H1 (cell line): ENCODE results near the gene PTGIS. TPM values are rescaled to one million over a fixed set of nuclear protein-coding genes. Genes with fewer than 3 reads are reported as not detected.

ENCODE experiments used
- CTCF ChIA-PET: fragments of 300-600 bp; sonication (Branson Sonifier 250); formaldehyde crosslinking; loops from one replicate; lab custom pipeline; 2021; ENCODE audit not compliant: partially characterized antibody; lab: Charles Lee
- POLR2A ChIA-PET: fragments of 300-600 bp; sonication (Branson Sonifier 250); formaldehyde crosslinking; loops from one replicate; lab custom pipeline; 2021; ENCODE audit warnings: inconsistent platforms; ENCODE audit not compliant: partially characterized antibody; lab: Charles Lee
- DNase-seq, 2 experiments: peaks; one replicate each; pipeline versions ENCODE4 v3.0.0 to v3.0.0-alpha.2; 2010 to 2022; ENCODE audit warnings: low spot score in 2 of 2, low read depth in 1 of 2, mixed read lengths in 1 of 2
- FAIRE-seq: peaks from 2 replicates; lab custom pipeline; 2011; peaks lifted over from hg19 to GRCh38; lab: Jason Lieb, UNC
- H2AFZ ChIP-seq: 2 replicates; pipeline ENCODE4 v1.8.1; 2012; ENCODE audit warnings: low read length, inconsistent platforms
- H2AK5ac ChIP-seq: 2 replicates; pipeline ENCODE4 v1.6.1; 2013; ENCODE audit warnings: low read depth, low read length
- H2BK120ac ChIP-seq: replicated peaks from 2 replicates; pipeline ENCODE3; 2013; ENCODE audit warnings: low read depth, low read length, inconsistent platforms
- H2BK12ac ChIP-seq: 2 replicates; pipeline ENCODE4 v1.6.1; 2013; ENCODE audit warnings: low read depth, low read length
- H2BK15ac ChIP-seq: 2 replicates; pipeline ENCODE4 v1.6.1; 2013; ENCODE audit warnings: low read length
- H2BK20ac ChIP-seq: 2 replicates; pipeline ENCODE4 v1.6.1; 2013; ENCODE audit warnings: low read length
- H2BK5ac ChIP-seq: 2 replicates; pipeline ENCODE4 v1.6.1; 2013; ENCODE audit warnings: low read depth, low read length
- H3K14ac ChIP-seq: 2 replicates; pipeline ENCODE4 v1.6.1; 2013; ENCODE audit warnings: inconsistent platforms; ENCODE audit not compliant: insufficient read length
- H3K18ac ChIP-seq: 2 replicates; pipeline ENCODE4 v1.6.1; 2013; ENCODE audit warnings: low read length; ENCODE audit errors: extremely low read depth
- H3K23ac ChIP-seq: 2 replicates; pipeline ENCODE4 v1.6.1; 2013; ENCODE audit warnings: inconsistent platforms; ENCODE audit not compliant: insufficient read length
- H3K23me2 ChIP-seq: 2 replicates; pipeline ENCODE4 v1.6.1; 2013; ENCODE audit warnings: low read depth, low read length
- H3K27ac ChIP-seq: 2 replicates; pipeline ENCODE4 v1.6.1; 2011; ENCODE audit warnings: low read depth, low read length, inconsistent platforms
- H3K27me3 ChIP-seq, 4 experiments: replicated peaks in 1 of 4; 1 replicate in 1 of 4; 2 replicates in 3 of 4; pipeline versions ENCODE4 v1.6.1 to v1.8.1; 2011 to 2013; ENCODE audit warnings: low read length in 3 of 4, mild to moderate bottlenecking in 3 of 4, inconsistent platforms in 2 of 4, mixed read lengths in 2 of 4, moderate library complexity in 1 of 4; ENCODE audit not compliant: control insufficient read depth in 3 of 4, insufficient read depth in 3 of 4; ENCODE audit errors: extremely low read depth in 1 of 4
- H3K36me3 ChIP-seq, 4 experiments: 2 replicates each; pipeline versions ENCODE4 v1.6.1 to v1.8.1; 2011 to 2013; ENCODE audit warnings: mild to moderate bottlenecking in 4 of 4, low read length in 3 of 4, moderate library complexity in 2 of 4, control low read depth in 1 of 4, inconsistent platforms in 1 of 4; ENCODE audit not compliant: insufficient read depth in 4 of 4, control insufficient read depth in 2 of 4
- H3K4ac ChIP-seq: replicated peaks from 2 replicates; pipeline ENCODE3; 2013; ENCODE audit warnings: low read length, low read depth, mixed read lengths, inconsistent platforms; ENCODE audit not compliant: insufficient read length
- H3K4me1 ChIP-seq, 4 experiments: replicated peaks in 1 of 4; 1 replicate in 1 of 4; 2 replicates in 3 of 4; pipeline versions ENCODE4 v1.6.1 to v1.8.1; 2011 to 2013; ENCODE audit warnings: low read length in 3 of 4, inconsistent platforms in 2 of 4, mixed read lengths in 1 of 4; ENCODE audit not compliant: insufficient read depth in 4 of 4, control insufficient read depth in 3 of 4
- H3K4me2 ChIP-seq, 2 experiments: 2 replicates each; pipeline versions ENCODE4 v1.6.1 to v1.8.1; 2011 to 2013; ENCODE audit warnings: low read depth in 2 of 2, low read length in 2 of 2, control low read depth in 1 of 2, inconsistent platforms in 1 of 2, mild to moderate bottlenecking in 1 of 2; ENCODE audit not compliant: insufficient read depth in 1 of 2
- H3K4me3 ChIP-seq, 4 experiments: fragments of 200-600, 300-600 bp in 1 of 4; sonication (generic), shearing (Covaris generic), sonication (Bioruptor Twin) in 1 of 4; 2 replicates each; pipeline versions ENCODE4 v1.5.1 to v1.8.1; 2011 to 2016; ENCODE audit warnings: low read length in 4 of 4, low read depth in 3 of 4, control low read depth in 2 of 4, inconsistent platforms in 2 of 4, mild to moderate bottlenecking in 2 of 4, mixed read lengths in 1 of 4, moderate library complexity in 1 of 4; ENCODE audit not compliant: insufficient read depth in 2 of 4; ENCODE audit errors: extremely low read depth in 1 of 4
- H3K56ac ChIP-seq: replicated peaks from 2 replicates; pipeline ENCODE3; 2013; ENCODE audit warnings: low read depth, mild to moderate bottlenecking, mixed read lengths, low read length, inconsistent platforms; ENCODE audit not compliant: insufficient read length
- H3K79me1 ChIP-seq: 2 replicates; pipeline ENCODE4 v1.6.1; 2013; ENCODE audit warnings: low read depth, low read length, control low read depth
- H3K79me2 ChIP-seq, 2 experiments: 2 replicates each; pipeline versions ENCODE4 v1.6.1 to v1.8.1; 2012 to 2013; ENCODE audit warnings: low read length in 2 of 2, mild to moderate bottlenecking in 2 of 2, inconsistent platforms in 1 of 2; ENCODE audit not compliant: insufficient read depth in 2 of 2, control insufficient read depth in 1 of 2
- H3K9ac ChIP-seq, 4 experiments: replicated peaks in 1 of 4; 1 replicate in 1 of 4; 2 replicates in 3 of 4; pipeline versions ENCODE4 v1.6.1 to v1.8.1; 2011 to 2013; ENCODE audit warnings: low read depth in 3 of 4, low read length in 3 of 4, control low read depth in 2 of 4, mild to moderate bottlenecking in 2 of 4, moderate library complexity in 2 of 4, inconsistent platforms in 1 of 4; ENCODE audit errors: extremely low read depth in 1 of 4
- H3K9me3 ChIP-seq, 2 experiments: 2 replicates each; pipeline versions ENCODE4 v1.6.1 to v1.8.1; 2012 to 2013; ENCODE audit warnings: mild to moderate bottlenecking in 2 of 2, moderate library complexity in 2 of 2, control low read depth in 1 of 2, inconsistent platforms in 1 of 2, low read depth in 1 of 2, low read length in 1 of 2, mixed read lengths in 1 of 2; ENCODE audit not compliant: insufficient read depth in 2 of 2
- H4K20me1 ChIP-seq, 2 experiments: replicated peaks in 1 of 2; 2 replicates each; pipeline versions ENCODE3 to v1.8.1; 2011 to 2013; ENCODE audit warnings: inconsistent platforms in 2 of 2, low read length in 2 of 2, mild to moderate bottlenecking in 1 of 2; ENCODE audit not compliant: insufficient read depth in 2 of 2, control insufficient read depth in 1 of 2
- H4K5ac ChIP-seq: 2 replicates; pipeline ENCODE4 v1.6.1; 2013; ENCODE audit warnings: low read length, low read depth, mixed read lengths, inconsistent platforms; ENCODE audit not compliant: insufficient read length
- H4K8ac ChIP-seq: 2 replicates; pipeline ENCODE4 v1.8.0; 2013; ENCODE audit warnings: mild to moderate bottlenecking, moderate library complexity, low read length, inconsistent platforms; ENCODE audit not compliant: insufficient read depth; ENCODE audit errors: extremely low read depth
- H4K91ac ChIP-seq: replicated peaks from 2 replicates; pipeline ENCODE3; 2013; ENCODE audit warnings: low read length, mixed read lengths, inconsistent platforms; ENCODE audit not compliant: insufficient read length
- JUN ChIP-seq: IDR thresholded peaks from 2 replicates; pipeline ENCODE4 v1.6.1; 2011; ENCODE audit warnings: low read depth, mild to moderate bottlenecking, improper control_type of control experiment, low read length
- NRF1 ChIP-seq: IDR thresholded peaks from 2 replicates; pipeline ENCODE4 v1.6.1; 2011; ENCODE audit warnings: mild to moderate bottlenecking, low read depth, low read length, improper control_type of control experiment
- WGBS, 2 experiments: shearing (Covaris generic) in 1 of 2; methylation state at CpG; one replicate each; pipeline versions ENCODE4 v1.1.6 to v1.1.7; 2013 to 2015; ENCODE audit warnings: low lambda C conversion rate in 2 of 2, mixed read lengths in 2 of 2, inconsistent platforms in 1 of 2, low coverage in 1 of 2, missing lambda C conversion rate in 1 of 2; ENCODE audit not compliant: insufficient replicate concordance in 2 of 2, insufficient coverage in 1 of 2, insufficient read length in 1 of 2; ENCODE audit errors: extremely low coverage in 1 of 2, missing lambda C conversion rate in 1 of 2; 5-methylcytosine and 5-hydroxymethylcytosine counted together
- polyA plus RNA-seq, 7 experiments: library from polyadenylated mRNA; depleted of rRNA in 3 of 7; stranded (reverse) in 5 of 7; unstranded in 2 of 7; fragments of >200 nt in 5 of 7; fragments of 200-250 nt in 2 of 7; gene quantifications; 1 replicate in 5 of 7; 2 replicates in 1 of 7; 4 replicates in 1 of 7; pipeline versions ENCODE4 v1.2.1 to v1.2.3, GENCODE V29; 2011 to 2013; ENCODE audit warnings: missing spikeins in 2 of 7, mixed read lengths in 2 of 7
- total RNA-seq: library from RNA; stranded (reverse); fragmentation: NEBNext Ultra II Directional; extraction: Animal tissue kit (Norgen Biotek cat#: 25700); gene quantifications from 2 replicates; pipeline ENCODE4 v1.2.1, GENCODE V29; 2021

The PTGIS gene
- total and polyA plus RNA-seq, 2 of the 8 experiments (the other 6 are each of a cell fraction or from before 2014, with no cell fraction given) = 29.9 to 35.5 TPM

GRCh38 chr20:49482173-49482572, 85.8 kb downstream of the PTGIS start:
- POLR2A ChIA-PET = interaction anchor here (0.8 to 1.3 kb wide), 2 partner anchors 35 to 80 kb away, joined by 3 read pairs; no protein-coding TSS in a partner anchor
- TF ChIP-seq NRF1 = no peak
- no peak for TF ChIP-seq JUN

More at GRCh38 chr20:49482173-49482572, 85.8 kb downstream of the PTGIS start:
- CTCF ChIA-PET = interaction anchor here (1.6 to 8.5 kb wide), 5 partner anchors 26 to 146 kb away, joined by 4 to 126 read pairs (median 70); no protein-coding TSS in a partner anchor
- FAIRE-seq (no peak), DNase-seq (no peak)
- Histone ChIP-seq H2BK12ac (0 out of 2 replicates have a peak overlapping the region, but pooled peaks have one; percentile 9), H4K5ac (no peak overlapping the region), H3K36me3 (no peaks in the 10 kb centered on the region), H3K4ac (no peak overlapping the region), H4K8ac (no peak overlapping the region), H3K79me1 (no peaks in the 10 kb centered on the region), H3K56ac (no peak overlapping the region), H3K4me2 (peak overlapping the region in 1 of 2 experiments; percentile 97; a peak in 3 of 4 replicates), H3K27ac (no peak overlapping the region), H4K20me1 (peaks cover 0 to 5% of the 10 kb centered on the region in 2 experiments), H3K14ac (no peak overlapping the region), H2BK20ac (no peak overlapping the region), H3K4me3 (peak overlapping the region in 1 of 4 experiments; percentile 75; a peak in 2 of 8 replicates), H4K91ac (no peak overlapping the region), H2BK120ac (no peak overlapping the region), H2BK5ac (no peak overlapping the region), H3K9me3 (no peaks in the 10 kb centered on the region; a peak in 1 of 4 replicates), H3K9ac (no peak overlapping the region), H3K4me1 (peaks cover 0 to 5% (median under 1%) of the 10 kb centered on the region in 4 experiments; a peak in 2 of 7 replicates), H2AK5ac (no peak overlapping the region), H3K23me2 (peaks cover 6% of the 10 kb centered on the region; the same call in 1 of the 2 replicates), H3K18ac (no peak overlapping the region; the same call in 1 of the 2 replicates), H3K27me3 (peaks cover 0 to 12% (median 9%) of the 10 kb centered on the region in 4 experiments; a peak in 5 of 7 replicates), H2AFZ (no peak overlapping the region), H3K23ac (no peak overlapping the region), H3K79me2 (no peaks in the 10 kb centered on the region), H2BK15ac (no peak overlapping the region)
- 91% methylated on average over 16 of the region's 46 CpGs; no CpG with 5 or more reads in 1 of the 2 experiments for WGBS, 2 experiments
